Activated B cell treated with CpG ODN at 0.5 μM for 24 hours (primary cell): ENCODE results near the gene LGR6. TPM values are rescaled to one million over a fixed set of nuclear protein-coding genes. Genes with fewer than 3 reads are reported as not detected.

Experiments
- ATAC-seq: fragments of 200-7000 bp; cut with Tn5 transposase; one replicate; pipeline ENCODE4 v1.10.0; 2021; ENCODE audit warnings: low read depth, mild to moderate bottlenecking, moderate library complexity
- CTCF ChIA-PET: fragments of 350-600 bp; sonication (Branson Sonifier 250); formaldehyde crosslinking; loops from one replicate; lab custom pipeline; 2021; ENCODE audit warnings: antibody characterized with exemption; lab: Charles Lee
- POLR2A ChIA-PET: fragments of 350-600 bp; sonication (Branson Sonifier 250); formaldehyde crosslinking; loops from one replicate; lab custom pipeline; 2021; ENCODE audit warnings: antibody characterized with exemption; lab: Charles Lee
- DNase-seq: peaks from one replicate; pipeline ENCODE4 v3.0.0; 2022
- H3K27ac Mint-ChIP-seq: one replicate; pipeline ENCODE4 v1.8.0; 2020; ENCODE audit warnings: mixed read lengths
- H3K27me3 Mint-ChIP-seq: one replicate; pipeline ENCODE4 v1.8.0; 2021; ENCODE audit warnings: mixed read lengths
- H3K36me3 Mint-ChIP-seq: one replicate; pipeline ENCODE4 v1.8.0; 2021; ENCODE audit warnings: low read depth, mixed read lengths
- H3K4me1 Mint-ChIP-seq: one replicate; pipeline ENCODE4 v1.8.0; 2021; ENCODE audit warnings: mixed read lengths
- H3K4me3 Mint-ChIP-seq: one replicate; pipeline ENCODE4 v1.8.0; 2020; ENCODE audit warnings: mild to moderate bottlenecking, mixed read lengths
- H3K9me3 Mint-ChIP-seq: one replicate; pipeline ENCODE4 v1.8.0; 2020; ENCODE audit warnings: mixed read lengths
- intact Hi-C: fragments of 100-400 bp; cut with micrococcal nuclease; formaldehyde crosslinking; loops from one replicate; pipeline ENCODE4 v1.15.1; 2024
- total RNA-seq: library from RNA; stranded (reverse); gene quantifications from 2 replicates; pipeline ENCODE4 v1.2.3, GENCODE V29; 2022
- TF ChIP-seq, protein P1 (sequence below): fragments of 200-600 bp; IDR thresholded peaks from one replicate; pipeline ENCODE4 v1.8.0; 2022; ENCODE audit warnings: antibody characterized with exemption, mild to moderate bottlenecking

The LGR6 gene
- total RNA-seq, 1 donor from 2014 or later: not detected

DNA sequence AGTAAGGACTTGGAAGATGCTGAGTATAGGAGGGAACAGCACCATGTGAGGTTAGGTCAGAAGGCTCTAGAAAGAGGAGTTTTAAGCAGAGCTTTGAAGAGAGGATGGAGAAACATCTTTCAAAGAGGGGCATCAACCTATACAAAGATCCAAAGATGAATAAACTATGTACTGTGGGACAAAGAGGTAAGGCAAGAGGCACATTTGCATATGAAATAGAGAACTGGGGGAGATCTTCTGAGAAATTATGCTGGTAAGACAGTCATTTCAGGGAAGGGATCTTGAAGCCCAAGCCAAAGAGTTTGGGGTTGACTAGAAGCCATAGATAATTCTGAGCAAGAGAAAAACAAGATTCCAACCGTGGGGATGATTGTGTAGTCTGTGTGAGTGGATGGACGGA is 70.0 kb downstream of the LGR6 start:
- CTCF ChIA-PET: no interaction called here
- TF ChIP-seq, protein P1, sequence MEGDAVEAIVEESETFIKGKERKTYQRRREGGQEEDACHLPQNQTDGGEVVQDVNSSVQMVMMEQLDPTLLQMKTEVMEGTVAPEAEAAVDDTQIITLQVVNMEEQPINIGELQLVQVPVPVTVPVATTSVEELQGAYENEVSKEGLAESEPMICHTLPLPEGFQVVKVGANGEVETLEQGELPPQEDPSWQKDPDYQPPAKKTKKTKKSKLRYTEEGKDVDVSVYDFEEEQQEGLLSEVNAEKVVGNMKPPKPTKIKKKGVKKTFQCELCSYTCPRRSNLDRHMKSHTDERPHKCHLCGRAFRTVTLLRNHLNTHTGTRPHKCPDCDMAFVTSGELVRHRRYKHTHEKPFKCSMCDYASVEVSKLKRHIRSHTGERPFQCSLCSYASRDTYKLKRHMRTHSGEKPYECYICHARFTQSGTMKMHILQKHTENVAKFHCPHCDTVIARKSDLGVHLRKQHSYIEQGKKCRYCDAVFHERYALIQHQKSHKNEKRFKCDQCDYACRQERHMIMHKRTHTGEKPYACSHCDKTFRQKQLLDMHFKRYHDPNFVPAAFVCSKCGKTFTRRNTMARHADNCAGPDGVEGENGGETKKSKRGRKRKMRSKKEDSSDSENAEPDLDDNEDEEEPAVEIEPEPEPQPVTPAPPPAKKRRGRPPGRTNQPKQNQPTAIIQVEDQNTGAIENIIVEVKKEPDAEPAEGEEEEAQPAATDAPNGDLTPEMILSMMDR: no peak
- no peak overlapping the region for H3K27ac Mint-ChIP-seq
- H3K27me3 Mint-ChIP-seq: peaks cover 42% of the 10 kb centered on the region
- no peak overlapping the region for H3K4me3 Mint-ChIP-seq
- no peaks in the 10 kb centered on the region for H3K36me3 Mint-ChIP-seq
- intact Hi-C loops: no loop called here
- ATAC-seq (no peak), DNase-seq (no peak)
- POLR2A ChIA-PET: no interaction called here
- H3K9me3 Mint-ChIP-seq: peaks cover 4% of the 10 kb centered on the region
- no peaks in the 10 kb centered on the region for H3K4me1 Mint-ChIP-seq

DNA sequence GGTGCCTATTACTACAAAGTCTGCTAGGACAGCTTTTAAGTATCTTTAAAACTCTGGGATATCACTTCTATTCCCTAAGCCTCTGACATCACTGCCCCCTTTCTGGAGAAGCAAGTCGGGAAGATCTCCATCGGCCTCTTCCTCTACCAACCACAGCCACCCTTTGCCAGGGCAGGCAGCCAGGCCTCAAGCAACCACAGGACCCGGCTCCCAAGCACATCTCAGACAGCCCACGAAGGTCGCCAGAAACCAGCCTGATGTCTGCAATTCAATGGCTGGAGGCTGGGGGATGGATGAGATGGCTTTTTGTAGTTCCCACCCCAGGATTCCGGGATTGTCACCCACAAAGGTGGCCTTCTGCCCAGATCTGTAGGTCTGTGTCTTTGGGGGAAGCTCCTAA is 70.7 kb downstream of the LGR6 start:
- H3K9me3 Mint-ChIP-seq: peaks cover 4% of the 10 kb centered on the region
- POLR2A ChIA-PET: no interaction called here
- TF ChIP-seq, protein P1: no peak
- no peak overlapping the region for H3K4me3 Mint-ChIP-seq
- H3K27me3 Mint-ChIP-seq: peaks cover 42% of the 10 kb centered on the region
- CTCF ChIA-PET: no interaction called here
- no peaks in the 10 kb centered on the region for H3K4me1 Mint-ChIP-seq
- H3K27ac Mint-ChIP-seq: no peak overlapping the region
- intact Hi-C loops: no loop called here
- no peaks in the 10 kb centered on the region for H3K36me3 Mint-ChIP-seq
- no peak for ATAC-seq
- no peak for DNase-seq

DNA sequence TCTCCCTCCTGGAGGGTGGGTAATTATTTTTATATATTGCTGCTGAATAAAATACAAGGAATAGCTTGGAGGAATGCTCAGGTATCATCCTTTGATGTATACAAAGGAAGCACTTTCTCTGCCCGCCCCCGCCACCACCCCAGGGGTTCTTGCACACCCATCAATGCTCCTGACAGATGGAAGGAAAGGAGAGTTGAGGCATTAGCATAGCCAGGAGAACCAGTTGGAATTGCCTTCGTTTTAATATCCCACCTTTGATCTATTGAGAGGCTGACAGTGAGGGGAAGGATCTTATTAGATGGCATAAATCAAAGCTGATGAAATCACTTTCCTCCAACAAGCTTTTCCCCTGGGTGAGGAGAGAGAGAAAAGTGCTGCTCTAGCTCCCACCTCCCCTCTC is 71.1 kb downstream of the LGR6 start:
- DNase-seq (no peak), ATAC-seq (no peak)
- Mint-ChIP-seq H3K27me3 (peaks cover 39% of the 10 kb centered on the region), H3K9me3 (peaks cover 4% of the 10 kb centered on the region), H3K4me3 (no peak overlapping the region), H3K27ac (no peak overlapping the region), H3K4me1 (no peaks in the 10 kb centered on the region), H3K36me3 (no peaks in the 10 kb centered on the region)
- ChIA-PET POLR2A (no interaction called here), CTCF (no interaction called here)
- intact Hi-C loops: no loop called here
- TF ChIP-seq, protein P1: no peak

- TF ChIP-seq, protein P1: no peak
- H3K36me3 Mint-ChIP-seq: no peaks in the 10 kb centered on the region
- H3K4me1 Mint-ChIP-seq: no peaks in the 10 kb centered on the region
- peaks cover 43% of the 10 kb centered on the region for H3K27me3 Mint-ChIP-seq
- H3K27ac Mint-ChIP-seq: no peak overlapping the region
- CTCF ChIA-PET: no interaction called here
- peaks cover 4% of the 10 kb centered on the region for H3K9me3 Mint-ChIP-seq
- intact Hi-C loops: no loop called here
- ATAC-seq (no peak), DNase-seq (no peak)
- POLR2A ChIA-PET: no interaction called here
- H3K4me3 Mint-ChIP-seq: no peak overlapping the region
Observed at GRCh38 chr1:202266061-202266765, 72.6 kb downstream of the LGR6 start.

DNA sequence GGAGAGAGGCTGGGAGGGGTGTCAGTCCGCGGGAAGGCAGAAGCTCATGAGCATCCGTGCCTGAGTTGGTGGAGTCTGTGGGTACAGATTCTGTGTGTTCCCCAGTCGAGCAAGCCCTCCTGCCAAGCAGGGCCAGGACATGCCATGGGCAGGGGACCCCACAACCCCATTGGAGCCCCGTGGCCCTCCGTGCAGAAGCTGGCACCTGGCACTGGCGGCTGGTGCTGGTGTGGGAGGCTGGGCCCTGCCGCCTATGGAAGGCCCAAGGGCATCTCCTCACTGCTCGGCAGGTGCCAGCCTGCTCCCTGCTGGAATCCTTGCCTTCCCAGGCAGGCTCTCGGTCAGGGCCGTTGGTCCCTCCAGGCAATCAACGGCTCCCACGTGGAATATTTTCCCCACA is 74.4 kb downstream of the LGR6 start:
- TF ChIP-seq, protein P1: no peak
- intact Hi-C loops: no loop called here
- Mint-ChIP-seq H3K4me1 (no peaks in the 10 kb centered on the region), H3K27me3 (peaks cover 41% of the 10 kb centered on the region), H3K9me3 (no peaks in the 10 kb centered on the region), H3K27ac (no peak overlapping the region), H3K36me3 (no peaks in the 10 kb centered on the region), H3K4me3 (no peak overlapping the region)
- ATAC-seq (no peak), DNase-seq (no peak)
- ChIA-PET POLR2A (no interaction called here), CTCF (no interaction called here)
